Ureter (tissue), 1 donor: Measurements from ENCODE around the gene UCKL1. TPM values are rescaled to one million over a fixed set of nuclear protein-coding genes. Genes with fewer than 3 reads are reported as not detected.
"Not testable (repeated sequence)": the region's sequence is repeated elsewhere in the genome, so short reads cannot be mapped to it uniquely, and the experiment has no call there.

Source experiments
- DNase-seq: peaks from one replicate; pipeline ENCODE4 v3.0.0-alpha.2; 2020; ENCODE audit warnings: low spot score
- total RNA-seq: library from RNA; stranded (reverse); gene quantifications from one replicate; pipeline ENCODE4 v1.2.4, GENCODE V29; 2023
- donor health status: DM: yes; HTN: yes; CAD: no.

Gene UCKL1
- 47.6 TPM for total RNA-seq

DNA sequence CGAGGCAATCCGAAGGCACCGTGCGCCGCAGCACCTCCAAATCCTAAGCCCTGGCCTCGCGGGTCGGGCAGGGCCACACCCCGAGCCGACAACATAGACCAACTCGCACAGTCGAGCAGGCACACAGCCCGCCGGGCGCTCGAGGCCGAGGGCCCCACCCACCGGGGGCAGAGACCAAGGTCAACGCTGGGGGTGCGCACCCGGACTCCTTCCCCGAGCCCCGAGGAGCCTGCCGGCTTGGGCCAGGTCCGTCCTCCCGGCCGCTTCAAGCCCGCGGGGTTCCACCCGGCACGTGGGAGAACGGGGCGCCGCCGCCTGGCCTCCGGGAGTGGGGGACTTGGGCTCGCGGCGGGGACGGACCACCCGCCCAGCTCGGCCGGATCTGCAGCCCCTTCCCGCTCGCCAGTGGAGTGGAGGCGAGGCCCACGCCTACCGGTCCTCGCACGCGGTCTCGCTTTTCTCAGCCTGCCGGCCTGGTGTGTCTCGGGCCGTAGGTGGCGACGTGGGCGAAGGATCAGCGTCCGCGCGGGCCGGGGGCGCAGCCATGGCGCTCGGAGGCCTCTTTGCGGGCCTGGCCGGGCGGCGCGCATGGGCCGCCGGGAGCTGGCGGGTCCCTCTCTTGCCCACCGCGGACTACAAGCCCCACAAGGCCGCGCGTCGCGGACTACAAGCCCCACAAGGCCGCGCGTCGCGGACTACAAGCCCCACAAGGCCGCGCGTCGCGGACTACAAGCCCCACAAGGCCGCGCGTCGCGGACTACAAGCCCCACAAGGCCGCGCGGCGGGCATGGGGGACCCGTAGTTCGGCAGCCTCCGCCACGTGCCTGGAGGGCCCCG lies at the start of gene UCKL1:
TSS of gene UCKL1 (minus strand) at position 590 of the 837 bp plus-strand sequence. CDS start at position 546, 44 bp downstream.
- DNase-seq = peak; percentile 92

- no peak for DNase-seq
These were observed 49.2 kb upstream of the UCKL1 start for GRCh38 chr20:64005394-64005793.

GRCh38 chr20:64003960-64004725 lies 47.9 kb upstream of the UCKL1 start:
- no peak for DNase-seq

DNA sequence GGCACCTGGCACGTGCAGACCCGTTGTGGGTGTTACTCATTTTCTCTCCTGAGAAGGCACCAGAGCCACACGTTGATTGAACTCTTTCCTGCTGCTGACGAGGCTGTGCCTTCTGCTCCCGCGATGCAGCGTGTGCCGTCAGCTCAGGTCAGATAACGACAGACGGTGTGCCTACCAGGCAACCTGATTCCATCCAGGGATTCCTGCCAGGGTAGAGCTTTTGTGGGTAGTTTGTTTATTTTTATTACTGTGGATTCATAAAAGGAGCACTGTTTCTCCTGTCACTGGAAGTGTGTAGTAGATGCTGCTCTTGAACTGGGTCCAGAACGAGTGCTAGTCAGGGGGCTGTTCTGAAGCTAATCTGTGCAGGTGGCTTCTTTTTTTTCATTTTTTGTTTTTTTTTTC lies 45.4 kb upstream of the UCKL1 start:
- no peak for DNase-seq

- DNase-seq = no peak
These were observed 44.7 kb upstream of the UCKL1 start for GRCh38 chr20:64000906-64001305.

GRCh38 chr20:63982937-63983336 lies 26.7 kb upstream of the UCKL1 start:
- no peak for DNase-seq

DNA sequence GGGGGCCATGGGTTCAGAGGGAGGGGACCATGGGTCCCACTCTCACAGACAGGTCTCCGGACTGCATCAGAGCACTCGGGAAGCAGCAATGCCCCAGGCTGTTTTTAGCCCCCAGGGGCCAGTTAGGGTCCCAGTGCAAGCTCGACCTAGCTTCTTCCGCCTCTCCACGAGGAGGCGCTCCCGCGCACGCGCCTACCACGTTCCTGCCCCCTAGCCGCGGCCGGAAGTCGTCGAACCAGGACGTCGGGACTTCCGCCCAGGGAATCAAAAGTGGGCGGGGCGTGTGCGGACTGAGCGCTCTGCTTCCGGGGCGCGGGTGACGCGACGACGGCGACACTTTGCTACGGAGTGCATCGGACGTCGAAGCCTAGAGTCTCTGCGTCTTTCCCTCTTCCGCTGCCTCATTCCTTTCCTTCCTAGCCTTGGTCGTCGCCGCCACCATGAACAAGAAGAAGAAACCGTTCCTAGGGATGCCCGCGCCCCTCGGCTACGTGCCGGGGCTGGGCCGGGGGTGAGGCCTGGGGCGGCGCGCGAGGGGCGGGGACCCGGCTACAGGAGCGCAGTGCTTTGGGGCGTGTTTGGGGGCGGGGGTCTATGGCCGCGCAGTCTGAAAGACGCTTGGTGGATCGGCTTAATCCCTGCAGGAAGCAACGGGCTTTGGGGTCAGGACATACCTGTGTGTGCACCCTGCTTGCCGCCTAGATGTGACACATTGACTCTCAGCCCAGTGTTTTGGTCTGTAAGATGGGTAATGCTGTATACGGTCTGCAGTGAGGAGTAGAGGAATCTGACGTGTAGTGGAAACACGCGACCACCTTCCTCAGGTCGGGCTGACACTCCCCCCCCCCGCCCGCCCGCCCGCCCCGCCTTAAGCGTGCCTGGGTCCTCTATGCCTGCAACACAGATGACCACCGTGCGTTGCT lies 24.9 kb upstream of the UCKL1 start, which contains the start of gene PRPF6:
TSS of gene PRPF6 (plus strand) at position 327 of the 923 bp plus-strand sequence. CDS start at position 441, 114 bp downstream.
- DNase-seq = peak; percentile 95

- no peak for DNase-seq
These were observed 24.1 kb upstream of the UCKL1 start for GRCh38 chr20:63980317-63980805.

- DNase-seq = no peak
These were observed 23.5 kb upstream of the UCKL1 start, which contains the start of gene SAMD10 for GRCh38 chr20:63979557-63980316. Gene SAMD10, minus strand, starts transcription at chr20:63979642. Its CDS starts 175 bp downstream, at chr20:63979467.

GRCh38 chr20:63979229-63979556 lies 23.0 kb upstream of the UCKL1 start:
- no peak for DNase-seq

- DNase-seq = peak; percentile 82
These were observed 22.4 kb upstream of the UCKL1 start for GRCh38 chr20:63978319-63979228.

DNA sequence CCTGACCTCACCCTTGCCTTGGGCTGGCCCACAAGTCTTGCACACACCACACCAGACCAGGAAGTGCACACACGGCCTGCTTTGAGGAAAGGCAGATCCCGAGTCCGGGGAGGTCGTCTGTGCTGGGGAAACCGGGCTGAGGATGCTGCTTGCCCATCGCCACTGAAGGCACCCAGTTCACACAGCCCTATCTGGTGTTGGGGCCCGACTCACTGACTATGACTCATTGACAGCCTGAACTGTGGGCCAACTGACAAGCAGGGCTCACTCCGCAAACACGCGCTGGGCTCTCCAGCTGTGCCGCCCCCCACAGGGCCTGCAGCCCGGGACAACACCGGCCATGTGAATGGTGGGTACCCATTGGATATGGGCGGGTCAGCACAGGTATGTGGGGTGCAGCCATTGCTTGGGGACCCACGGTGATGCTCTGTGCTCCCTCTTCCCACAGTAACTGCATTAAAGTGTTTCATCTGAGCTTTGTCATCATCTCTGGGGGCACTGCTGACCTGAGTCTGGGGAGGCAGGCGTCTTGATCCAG lies 21.6 kb upstream of the UCKL1 start:
- DNase-seq = no peak

DNA sequence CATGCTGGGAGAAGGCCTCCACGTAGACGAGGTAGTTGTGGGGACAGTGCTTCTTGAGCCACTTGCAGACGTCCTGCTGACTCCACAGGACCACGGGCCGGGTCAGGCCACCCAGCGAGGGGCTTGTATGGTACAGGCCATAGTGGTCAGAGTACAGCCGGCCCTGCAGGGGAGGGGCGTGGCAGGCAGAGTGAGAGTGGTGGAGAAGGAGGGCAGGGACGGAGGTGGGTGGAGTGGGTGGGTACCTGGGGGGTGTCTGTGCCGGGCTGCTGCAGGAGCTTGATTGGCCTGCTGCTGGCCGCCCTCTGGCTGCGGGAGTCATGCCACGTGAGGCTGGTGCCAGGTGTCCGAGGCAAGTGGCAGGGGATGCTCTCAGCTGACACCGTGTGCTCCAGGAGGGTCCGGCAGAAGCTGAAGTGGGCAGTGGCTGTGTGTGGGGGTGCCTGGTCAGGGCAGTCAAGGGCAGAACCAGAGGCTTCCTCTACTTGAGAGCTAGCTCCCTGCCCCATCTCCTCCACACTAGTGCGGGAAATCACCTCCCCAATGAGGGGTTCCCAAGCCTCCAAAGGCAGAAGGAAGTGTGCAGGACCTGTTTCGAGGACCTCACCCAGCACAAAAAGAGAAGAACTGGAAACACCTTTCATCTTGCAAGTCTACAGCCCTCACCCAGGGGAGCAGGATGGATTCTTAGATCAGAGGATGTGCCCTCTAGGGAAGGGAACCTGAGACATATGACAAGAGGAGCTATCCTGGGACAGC lies 20.9 kb upstream of the UCKL1 start:
- no peak for DNase-seq

DNA sequence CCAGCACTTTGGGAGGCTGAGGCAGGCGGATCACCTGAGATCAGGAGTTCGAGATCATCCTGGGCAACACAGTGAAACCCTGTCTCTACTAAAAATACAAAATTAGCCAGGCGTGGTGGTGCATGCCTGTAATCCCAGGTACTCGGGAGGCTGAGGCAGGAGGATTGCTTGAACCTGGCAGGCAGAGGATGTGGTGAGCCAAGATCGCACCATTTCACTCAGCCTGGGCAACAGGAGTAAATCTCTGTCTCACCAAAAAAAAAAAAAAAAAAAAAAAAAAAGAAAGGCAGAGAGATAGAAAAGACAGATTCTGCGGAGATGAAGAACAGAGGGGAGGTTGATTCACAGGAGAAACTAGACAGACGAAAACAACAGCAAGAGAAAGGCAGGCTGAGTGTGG lies 20.3 kb upstream of the UCKL1 start:
- DNase-seq = not testable (repeated sequence)

DNA sequence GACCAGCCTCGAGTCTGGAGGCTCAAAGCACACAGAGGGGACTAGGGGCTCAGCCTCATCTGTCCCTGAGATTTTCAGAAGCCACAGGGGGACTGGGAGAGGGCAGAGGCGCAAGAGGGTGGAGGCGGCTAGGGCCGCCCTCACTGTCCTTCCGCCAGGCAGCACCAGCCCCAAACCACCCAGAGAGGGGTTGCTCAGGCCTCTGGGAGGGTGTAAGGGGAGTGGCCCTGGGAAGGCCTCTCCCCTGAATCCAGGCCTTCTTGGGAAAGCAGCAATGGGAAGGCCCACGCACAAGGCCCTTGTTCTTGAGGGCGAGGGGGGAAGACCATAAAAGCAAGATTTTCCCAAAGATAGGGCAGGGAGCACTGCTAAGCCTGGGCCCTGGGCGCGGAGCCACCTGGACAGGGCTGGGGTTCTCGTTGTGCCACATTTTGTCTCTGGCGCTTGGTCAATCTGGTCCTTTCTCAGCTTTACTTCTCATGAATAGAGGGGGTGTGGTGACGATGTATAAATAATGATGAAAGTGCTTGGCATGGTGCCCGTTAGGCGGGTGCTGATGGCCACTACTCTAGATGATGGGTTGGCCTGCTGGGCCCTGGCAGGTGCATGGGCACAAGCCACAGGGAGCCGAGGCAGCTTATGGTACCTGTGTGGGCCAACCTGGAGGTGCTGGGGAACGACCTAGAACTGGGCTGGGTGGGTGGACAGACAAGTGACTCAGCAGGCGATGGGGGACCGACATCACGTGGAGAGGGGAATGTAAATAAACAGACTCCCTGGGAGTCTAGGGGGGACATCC lies 18.4 kb upstream of the UCKL1 start:
- DNase-seq = peak; percentile 65

GRCh38 chr20:63973636-63974401 lies 17.6 kb upstream of the UCKL1 start:
- peak; percentile 88 for DNase-seq

DNA sequence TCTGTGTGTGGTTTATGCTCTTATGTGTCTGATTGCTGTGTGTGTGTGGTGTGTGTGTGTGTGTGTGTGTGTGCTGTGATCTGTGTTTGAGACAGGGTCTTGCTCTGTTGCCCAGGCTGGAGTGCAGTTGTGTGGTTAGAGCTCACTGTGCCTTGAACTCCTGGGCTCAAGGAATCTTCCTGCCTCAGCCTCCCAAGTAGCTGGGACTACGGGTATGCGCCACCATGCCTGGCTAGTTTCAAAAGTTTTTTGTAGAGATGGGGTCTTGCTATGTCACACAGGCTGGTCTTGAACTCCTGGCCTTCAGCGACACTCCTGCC lies 16.9 kb upstream of the UCKL1 start:
- no peak for DNase-seq
